Ovary (tissue), 3 donors: Measurements from ENCODE around the gene RGS3.

Experiments
- CTCF ChIP-seq, 3 donors: fragments of 450-650 bp in 2 of 3; fragments of 200-600 bp in 1 of 3; IDR thresholded peaks; one replicate each; pipeline versions ENCODE4 v1.5.1 to v1.8.0; 2016 to 2022; ENCODE audit warnings: antibody characterized with exemption in 3 of 3, mild to moderate bottlenecking in 1 of 3
- POLR2A ChIP-seq: fragments of 450-650 bp; IDR thresholded peaks from one replicate; pipeline ENCODE4 v1.6.1; 2017; ENCODE audit warnings: antibody characterized with exemption, mild to moderate bottlenecking, moderate library complexity
- donor health status: DM: no; HTN: no; CAD: no.

GRCh38 chr9:113504725-113505590 lies 41.4 kb downstream of the RGS3 start:
- TF ChIP-seq CTCF (IDR thresholded peaks at IDR 0.05) (no peak), POLR2A (no peak)
